Neural cell (in vitro differentiated cells): ENCODE data around the gene PGP.

Experiments used
- CTCF ChIP-seq: fragments of 450-650 bp; IDR thresholded peaks from 2 replicates; pipeline ENCODE4 v1.5.1; 2014; ENCODE audit warnings: antibody characterized with exemption, mild to moderate bottlenecking, moderate library complexity; ENCODE audit not compliant: poor library complexity, severe bottlenecking
- MXI1 ChIP-seq: fragments of 450-650 bp; conservative IDR thresholded peaks from 2 replicates; pipeline ENCODE4 v1.6.1; 2014; ENCODE audit warnings: antibody characterized with exemption, mild to moderate bottlenecking; ENCODE audit not compliant: poor library complexity, severe bottlenecking
- POLR2AphosphoS5 ChIP-seq: IDR thresholded peaks from 2 replicates; pipeline ENCODE4 v1.6.1; 2012
- TAF1 ChIP-seq: IDR thresholded peaks from 2 replicates; pipeline ENCODE4 v1.6.1; 2012; ENCODE audit warnings: low read depth

- TF ChIP-seq CTCF (no peak), POLR2AphosphoS5 (no peak), TAF1 (no peak), MXI1 (no peak)
Observed at GRCh38 chr16:2170080-2170479, 44.6 kb downstream of the PGP start.
